ENCODE results near the gene PKNOX2.

GRCh38 chr11:125262830-125263218 is 98.3 kb downstream of the PKNOX2 start:
- TF ChIP-seq CTCF (IDR thresholded peaks at IDR 0.05) (no peak), EP300 (IDR thresholded peaks at IDR 0.05) (no peak), POLR2AphosphoS5 (IDR thresholded peaks at IDR 0.05) (no peak), POLR2A (IDR thresholded peaks at IDR 0.05) (no peak)

Data from gastroesophageal sphincter (tissue), 3 donors.